A172 (cell line): ENCODE data around the gene TIFAB. TPM values are rescaled to one million over a fixed set of nuclear protein-coding genes. Genes with fewer than 3 reads are reported as not detected.

Source experiments
- DNase-seq: peaks from one replicate; pipeline ENCODE4 v3.0.0-alpha.2; 2015; ENCODE audit warnings: low spot score
- total RNA-seq: library from RNA; depleted of rRNA; stranded (reverse); fragments of >200 nt; shearing (Covaris generic); gene quantifications from 2 replicates; pipeline ENCODE4 v1.2.3, GENCODE V29; 2014

TIFAB gene
- total RNA-seq, 1 experiment from 2014 or later, result not detected

- no peak for DNase-seq
Measured at GRCh38 chr5:135442431-135443160, 9.6 kb downstream of the TIFAB start.

GRCh38 chr5:135441919-135442318 is 10.2 kb downstream of the TIFAB start:
- DNase-seq, result no peak

- no peak for DNase-seq
Measured at GRCh38 chr5:135441350-135441831, 10.8 kb downstream of the TIFAB start.

- DNase-seq, result no peak
Measured at GRCh38 chr5:135440916-135441315, 11.2 kb downstream of the TIFAB start.

GRCh38 chr5:135439231-135440205 is 12.6 kb downstream of the TIFAB start:
- no peak for DNase-seq

- no peak for DNase-seq
Measured at GRCh38 chr5:135438636-135439221, 13.4 kb downstream of the TIFAB start.

GRCh38 chr5:135437796-135438560 is 14.2 kb downstream of the TIFAB start:
- DNase-seq, result peak; percentile 92

- peak; percentile 64 for DNase-seq
Measured at GRCh38 chr5:135437422-135437795, 14.7 kb downstream of the TIFAB start.

- no peak for DNase-seq
Measured at GRCh38 chr5:135436951-135437418, 15.2 kb downstream of the TIFAB start.

GRCh38 chr5:135435467-135436330 is 16.5 kb downstream of the TIFAB start:
- DNase-seq, result no peak

- DNase-seq, result no peak
Measured at GRCh38 chr5:135434591-135435466, 17.3 kb downstream of the TIFAB start.

GRCh38 chr5:135433681-135434426 is 18.3 kb downstream of the TIFAB start:
- no peak for DNase-seq

- no peak for DNase-seq
Measured at GRCh38 chr5:135432113-135432512, 20.0 kb downstream of the TIFAB start.

GRCh38 chr5:135430135-135430437 is 22.1 kb downstream of the TIFAB start:
- DNase-seq, result no peak

GRCh38 chr5:135429301-135430134 is 22.6 kb downstream of the TIFAB start:
- DNase-seq, result no peak

GRCh38 chr5:135428586-135428985 is 23.6 kb downstream of the TIFAB start:
- DNase-seq, result no peak

GRCh38 chr5:135426102-135427082 is 25.8 kb downstream of the TIFAB start:
- peak; percentile 55 for DNase-seq
